Stimulated activated CD4-positive, alpha-beta T cell treated with anti-CD3 and anti-CD28 coated beads, TNF-alpha, amount 100 ng/mL, for 48 hours (primary cell): ENCODE results near the gene GPBAR1.
"Not testable (repeated sequence)": the region's sequence is repeated elsewhere in the genome, so short reads cannot be mapped to it uniquely, and the experiment has no call there.

Experiments
- DNase-seq, 3 donors: peaks; one replicate each; pipeline ENCODE4 v3.0.0-alpha.2; 2020; ENCODE audit warnings: low read depth in 3 of 3

The GPBAR1 gene

GRCh38 chr2:218267259-218267658, 6.4 kb downstream of the GPBAR1 start:
- no peak for DNase-seq

GRCh38 chr2:218269900-218270720, 9.3 kb downstream of the GPBAR1 start, which contains the start of the genes AAMP and PNKD:
AAMP (minus strand) TSS chr2:218270137; CDS start chr2:218270086, 51 bp downstream.
PNKD (plus strand) TSS chr2:218270519; CDS start chr2:218270536, 17 bp downstream.
- peak; percentile 100 for DNase-seq

GRCh38 chr2:218270721-218271486, 10.1 kb downstream of the GPBAR1 start:
- DNase-seq, result no peak

GRCh38 chr2:218271487-218271797, 10.6 kb downstream of the GPBAR1 start:
- DNase-seq, result no peak

GRCh38 chr2:218271865-218272530, 11.2 kb downstream of the GPBAR1 start:
- DNase-seq, result no peak

- peak; percentile 49 to 66 (median 56) for DNase-seq
Observed at GRCh38 chr2:218272531-218273212, 11.9 kb downstream of the GPBAR1 start.

GRCh38 chr2:218273214-218273907, 12.5 kb downstream of the GPBAR1 start:
- DNase-seq, result not testable (repeated sequence)

GRCh38 chr2:218273908-218274249, 13.1 kb downstream of the GPBAR1 start:
- no peak for DNase-seq

- no peak for DNase-seq
Observed at GRCh38 chr2:218274586-218274985, 13.8 kb downstream of the GPBAR1 start.

GRCh38 chr2:218275371-218276072, 14.7 kb downstream of the GPBAR1 start:
- DNase-seq, result no peak

GRCh38 chr2:218276986-218277755, 16.4 kb downstream of the GPBAR1 start:
- DNase-seq, result no peak

- no peak for DNase-seq
Observed at GRCh38 chr2:218277921-218278320, 17.1 kb downstream of the GPBAR1 start.

GRCh38 chr2:218278531-218279360, 17.9 kb downstream of the GPBAR1 start:
- DNase-seq, result no peak

GRCh38 chr2:218280260-218280870, 19.6 kb downstream of the GPBAR1 start:
- no peak for DNase-seq

GRCh38 chr2:218281449-218281848, 20.6 kb downstream of the GPBAR1 start:
- DNase-seq, result no peak

- no peak for DNase-seq
Observed at GRCh38 chr2:218282173-218282991, 21.6 kb downstream of the GPBAR1 start.

- DNase-seq, result peak in 2 of 3 donors; percentile 34 to 51
Observed at GRCh38 chr2:218284106-218284811, 23.4 kb downstream of the GPBAR1 start.
